Activated CD4-positive, CD25-positive, alpha-beta regulatory T cell treated with anti-CD3 and anti-CD28 coated beads, Interleukin-2, amount 50 U/mL, for 24 hours (primary cell): Measurements from ENCODE around the gene GLI3.
A peak's percentile ranks its signal among the peaks of the same experiment; 100 is the strongest.

Experiments used
- ATAC-seq, 2 donors: fragments of 150-1000 bp; cut with Tn5 transposase; one replicate each; pipeline ENCODE4 v1.10.0; 2021; ENCODE audit warnings: mild to moderate bottlenecking in 1 of 2, moderate library complexity in 1 of 2

Gene GLI3

DNA sequence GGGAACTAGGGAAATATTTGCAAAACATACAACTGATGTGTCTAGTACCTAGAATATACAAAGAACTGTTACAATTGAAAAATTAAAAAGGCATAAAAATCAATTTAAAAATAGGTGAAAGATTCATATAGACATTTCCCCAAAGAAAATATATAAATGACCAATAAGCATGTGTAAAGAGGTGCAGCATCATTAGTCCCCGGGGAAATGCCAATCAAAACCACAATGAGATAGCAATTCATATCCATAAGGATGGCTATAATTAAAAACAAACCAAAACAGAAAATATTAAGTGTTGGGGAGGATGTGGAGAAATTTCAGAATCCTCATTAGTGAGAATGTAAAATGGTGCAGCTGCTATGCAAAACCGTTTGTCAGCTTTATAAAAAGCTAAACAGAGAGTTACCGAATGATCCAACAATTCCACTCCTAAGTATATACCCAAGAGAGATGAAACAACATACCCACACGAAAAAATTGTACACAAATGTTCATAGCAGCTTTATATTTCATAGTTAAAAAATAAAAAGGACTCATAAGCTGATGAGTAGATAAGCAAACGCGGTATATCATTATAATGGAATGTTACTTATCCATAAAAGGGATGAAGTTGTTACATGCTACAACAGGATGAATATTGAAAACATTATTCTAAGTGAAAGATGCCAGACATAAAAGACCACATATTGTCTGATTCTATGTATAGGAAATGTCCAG, 324.0 kb downstream of the GLI3 start:
- ATAC-seq, result no peak

DNA sequence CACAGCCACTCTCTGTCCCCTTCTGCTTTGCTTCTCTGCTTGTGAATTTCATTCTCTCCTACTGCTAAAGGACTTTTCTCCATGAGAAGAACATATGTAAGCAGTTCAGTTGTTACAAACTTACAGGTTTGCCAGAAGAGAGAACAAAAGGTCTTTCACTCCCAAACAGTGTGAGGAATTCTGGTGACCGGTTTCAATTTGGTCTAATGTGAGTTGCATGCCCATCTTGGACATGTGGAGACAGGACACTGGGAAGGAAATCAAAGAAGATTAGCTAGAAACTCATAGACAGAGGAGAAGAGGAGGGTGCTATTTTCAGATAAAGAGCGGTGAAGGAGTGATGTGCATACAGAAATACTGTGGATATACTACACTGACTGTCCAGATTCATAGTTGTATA, 324.6 kb downstream of the GLI3 start:
- ATAC-seq, result no peak

GRCh38 chr7:41911792-41912191, 325.2 kb downstream of the GLI3 start:
- ATAC-seq, result peak in 1 of 2 donors; percentile 33
